H1 (cell line): ENCODE results near the gene GPBP1L1.

Experiments
- GABPA ChIP-seq: IDR thresholded peaks from 2 replicates; pipeline ENCODE4 v1.6.1; 2011; ENCODE audit warnings: mild to moderate bottlenecking, low read length, moderate library complexity, borderline replicate concordance; ENCODE audit not compliant: insufficient read depth
- JUND ChIP-seq: IDR thresholded peaks from 2 replicates; pipeline ENCODE4 v1.6.1; 2011; ENCODE audit warnings: mild to moderate bottlenecking, improper control_type of control experiment, low read length
- RFX5 ChIP-seq: IDR thresholded peaks from 2 replicates; pipeline ENCODE4 v1.6.1; 2011; ENCODE audit warnings: low read depth, low read length, improper control_type of control experiment, borderline replicate concordance
- SP1 ChIP-seq: IDR thresholded peaks from 2 replicates; pipeline ENCODE4 v1.6.1; 2011; ENCODE audit warnings: low read depth, low read length
- YY1 ChIP-seq: IDR thresholded peaks from 2 replicates; pipeline ENCODE4 v1.6.1; 2011; ENCODE audit warnings: low read depth, mild to moderate bottlenecking, low read length
- TF ChIP-seq, protein P1 (sequence below): IDR thresholded peaks from 2 replicates; pipeline ENCODE4 v1.6.1; 2012; ENCODE audit warnings: low read length, inconsistent platforms
- TF ChIP-seq, protein P2 (sequence below), 3 experiments: IDR thresholded peaks; 1 replicate in 2 of 3; 2 replicates in 1 of 3; pipeline versions ENCODE4 v1.5.1 to v1.6.1; 2011; ENCODE audit warnings: low read length in 3 of 3, mild to moderate bottlenecking in 3 of 3, inconsistent platforms in 2 of 3, low read depth in 1 of 3, moderate library complexity in 1 of 3; ENCODE audit not compliant: insufficient read depth in 1 of 3; ENCODE audit errors: control extremely low read depth in 1 of 3

DNA sequence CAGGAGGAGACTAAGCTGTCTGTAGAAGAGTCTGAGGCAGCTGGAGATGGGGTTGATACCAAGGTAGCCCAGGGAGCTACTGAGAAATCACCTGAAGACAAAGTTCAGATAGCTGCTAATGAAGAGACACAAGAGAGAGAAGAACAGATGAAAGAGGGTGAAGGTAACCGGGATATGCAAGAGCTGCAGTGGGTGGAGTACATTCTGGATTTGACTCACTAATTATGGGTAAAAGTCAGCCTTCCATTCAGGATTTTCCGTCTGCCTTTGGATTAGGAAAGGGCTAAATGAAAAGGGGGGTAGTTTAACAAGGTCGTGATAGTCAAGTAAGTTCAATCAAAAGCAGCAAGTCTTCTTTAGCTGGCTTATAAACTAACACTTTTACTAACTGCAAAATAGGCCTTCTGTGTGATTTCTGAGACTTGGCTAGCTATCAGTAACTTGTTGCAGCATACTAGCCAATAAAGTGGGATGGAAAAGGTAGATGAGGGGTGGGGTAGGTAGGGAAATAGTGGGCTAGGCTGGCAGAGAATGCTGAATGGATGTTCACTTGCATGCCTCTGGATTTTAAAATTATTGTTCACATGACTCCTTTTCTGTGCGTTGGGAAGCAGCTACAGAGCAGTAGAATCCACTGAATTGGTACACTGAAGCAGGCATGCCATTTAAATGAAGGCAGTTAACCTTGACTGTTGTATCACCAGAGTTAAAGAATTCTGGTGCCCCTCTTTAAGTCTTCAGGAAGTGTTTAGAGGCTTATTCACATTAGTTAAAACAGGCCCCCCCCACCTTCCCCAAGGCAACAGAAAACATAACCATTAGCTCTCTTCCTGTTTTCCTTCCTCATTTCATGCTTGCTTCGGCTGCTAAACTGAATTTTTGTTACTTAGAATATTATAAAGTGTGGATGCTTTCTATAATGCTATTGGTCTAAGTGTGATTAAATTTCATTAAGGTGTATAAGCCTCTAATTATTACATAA, 77.9 kb downstream of the GPBP1L1 start:
- no peak for TF ChIP-seq YY1
- TF ChIP-seq GABPA, result no peak
- TF ChIP-seq, protein P1, sequence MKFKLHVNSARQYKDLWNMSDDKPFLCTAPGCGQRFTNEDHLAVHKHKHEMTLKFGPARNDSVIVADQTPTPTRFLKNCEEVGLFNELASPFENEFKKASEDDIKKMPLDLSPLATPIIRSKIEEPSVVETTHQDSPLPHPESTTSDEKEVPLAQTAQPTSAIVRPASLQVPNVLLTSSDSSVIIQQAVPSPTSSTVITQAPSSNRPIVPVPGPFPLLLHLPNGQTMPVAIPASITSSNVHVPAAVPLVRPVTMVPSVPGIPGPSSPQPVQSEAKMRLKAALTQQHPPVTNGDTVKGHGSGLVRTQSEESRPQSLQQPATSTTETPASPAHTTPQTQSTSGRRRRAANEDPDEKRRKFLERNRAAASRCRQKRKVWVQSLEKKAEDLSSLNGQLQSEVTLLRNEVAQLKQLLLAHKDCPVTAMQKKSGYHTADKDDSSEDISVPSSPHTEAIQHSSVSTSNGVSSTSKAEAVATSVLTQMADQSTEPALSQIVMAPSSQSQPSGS, result no peak
- no peak for TF ChIP-seq SP1
- no peak for TF ChIP-seq JUND
- TF ChIP-seq, protein P2, sequence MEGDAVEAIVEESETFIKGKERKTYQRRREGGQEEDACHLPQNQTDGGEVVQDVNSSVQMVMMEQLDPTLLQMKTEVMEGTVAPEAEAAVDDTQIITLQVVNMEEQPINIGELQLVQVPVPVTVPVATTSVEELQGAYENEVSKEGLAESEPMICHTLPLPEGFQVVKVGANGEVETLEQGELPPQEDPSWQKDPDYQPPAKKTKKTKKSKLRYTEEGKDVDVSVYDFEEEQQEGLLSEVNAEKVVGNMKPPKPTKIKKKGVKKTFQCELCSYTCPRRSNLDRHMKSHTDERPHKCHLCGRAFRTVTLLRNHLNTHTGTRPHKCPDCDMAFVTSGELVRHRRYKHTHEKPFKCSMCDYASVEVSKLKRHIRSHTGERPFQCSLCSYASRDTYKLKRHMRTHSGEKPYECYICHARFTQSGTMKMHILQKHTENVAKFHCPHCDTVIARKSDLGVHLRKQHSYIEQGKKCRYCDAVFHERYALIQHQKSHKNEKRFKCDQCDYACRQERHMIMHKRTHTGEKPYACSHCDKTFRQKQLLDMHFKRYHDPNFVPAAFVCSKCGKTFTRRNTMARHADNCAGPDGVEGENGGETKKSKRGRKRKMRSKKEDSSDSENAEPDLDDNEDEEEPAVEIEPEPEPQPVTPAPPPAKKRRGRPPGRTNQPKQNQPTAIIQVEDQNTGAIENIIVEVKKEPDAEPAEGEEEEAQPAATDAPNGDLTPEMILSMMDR (IDR thresholded peaks at IDR 0.05; ENCODE audit: control extremely low read depth in 1 of 3, insufficient read depth in 1 of 3, low read depth in 1 of 3, low read length in 3 of 3), result no peak
- no peak for TF ChIP-seq RFX5
